Measurements from ENCODE around the gene FIGN.
A peak's percentile ranks its signal among the peaks of the same experiment; 100 is the strongest.

FIGN gene, protein sequence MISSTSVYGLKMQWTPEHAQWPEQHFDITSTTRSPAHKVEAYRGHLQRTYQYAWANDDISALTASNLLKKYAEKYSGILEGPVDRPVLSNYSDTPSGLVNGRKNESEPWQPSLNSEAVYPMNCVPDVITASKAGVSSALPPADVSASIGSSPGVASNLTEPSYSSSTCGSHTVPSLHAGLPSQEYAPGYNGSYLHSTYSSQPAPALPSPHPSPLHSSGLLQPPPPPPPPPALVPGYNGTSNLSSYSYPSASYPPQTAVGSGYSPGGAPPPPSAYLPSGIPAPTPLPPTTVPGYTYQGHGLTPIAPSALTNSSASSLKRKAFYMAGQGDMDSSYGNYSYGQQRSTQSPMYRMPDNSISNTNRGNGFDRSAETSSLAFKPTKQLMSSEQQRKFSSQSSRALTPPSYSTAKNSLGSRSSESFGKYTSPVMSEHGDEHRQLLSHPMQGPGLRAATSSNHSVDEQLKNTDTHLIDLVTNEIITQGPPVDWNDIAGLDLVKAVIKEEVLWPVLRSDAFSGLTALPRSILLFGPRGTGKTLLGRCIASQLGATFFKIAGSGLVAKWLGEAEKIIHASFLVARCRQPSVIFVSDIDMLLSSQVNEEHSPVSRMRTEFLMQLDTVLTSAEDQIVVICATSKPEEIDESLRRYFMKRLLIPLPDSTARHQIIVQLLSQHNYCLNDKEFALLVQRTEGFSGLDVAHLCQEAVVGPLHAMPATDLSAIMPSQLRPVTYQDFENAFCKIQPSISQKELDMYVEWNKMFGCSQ
- 0 to 5.4 (median 0) reads per million in 17 experiments for total RNA-seq

DNA sequence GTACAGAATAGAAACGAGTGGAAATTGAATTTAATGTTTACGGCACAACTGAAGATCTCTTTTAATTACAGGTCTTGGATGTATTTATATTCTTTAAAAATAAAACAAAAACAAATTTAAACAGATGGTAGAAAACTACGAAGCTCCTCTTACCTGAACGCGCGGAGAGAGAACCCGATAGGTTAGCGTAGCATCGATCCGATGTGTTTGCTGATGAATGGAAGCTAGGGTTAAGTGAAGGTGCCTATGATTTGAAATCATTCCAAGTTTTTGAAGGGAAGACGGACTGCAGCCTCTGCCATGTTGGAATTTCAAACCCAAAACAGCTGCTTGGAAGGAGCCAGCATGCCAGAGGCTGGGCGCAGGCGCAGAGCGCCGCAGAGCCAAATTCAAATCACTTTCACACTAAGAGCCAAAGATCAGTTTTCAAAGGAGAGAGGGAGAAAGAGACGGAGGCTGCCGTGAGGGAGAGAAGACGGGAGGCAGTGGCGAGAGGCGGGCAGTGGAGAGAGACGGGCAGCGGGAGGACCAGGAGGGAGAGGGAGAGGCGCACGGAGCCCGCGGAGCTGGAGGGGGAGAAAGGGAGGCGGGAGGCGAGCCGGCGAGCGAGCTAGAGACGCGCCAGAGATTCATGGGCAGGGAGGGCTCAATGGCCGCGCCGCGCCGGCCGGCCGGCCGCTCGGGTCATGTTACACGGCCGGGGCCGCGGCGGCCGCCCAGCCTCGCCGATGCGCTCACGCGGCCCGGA, at the start of gene FIGN:
FIGN (minus strand) TSS at position 324 of the 748 bp plus-strand sequence. CDS start 1,081 bp downstream, outside the sequence.
- DNase-seq = peak in 1 of 4 experiments; percentile 13

DNA sequence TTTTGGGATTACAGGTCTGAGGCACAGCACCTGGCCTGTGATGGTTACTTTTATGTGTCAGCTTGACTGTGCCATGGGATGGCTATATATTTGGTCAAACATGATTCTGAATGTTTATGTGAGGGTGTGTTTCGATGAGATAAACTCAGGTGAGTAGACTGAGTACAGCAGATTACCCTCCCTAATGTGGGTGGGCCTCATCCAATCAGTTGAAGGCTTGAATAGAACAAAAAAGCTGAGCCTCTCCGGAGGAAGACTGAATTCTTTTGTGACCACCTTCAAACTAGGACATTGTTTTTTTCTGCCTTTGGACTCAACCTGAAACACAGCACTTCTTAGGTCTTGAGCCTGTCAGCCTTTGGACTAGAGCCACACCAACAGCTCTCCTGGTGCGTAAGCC, 49.4 kb upstream of the FIGN start:
- DNase-seq = no peak

DNA sequence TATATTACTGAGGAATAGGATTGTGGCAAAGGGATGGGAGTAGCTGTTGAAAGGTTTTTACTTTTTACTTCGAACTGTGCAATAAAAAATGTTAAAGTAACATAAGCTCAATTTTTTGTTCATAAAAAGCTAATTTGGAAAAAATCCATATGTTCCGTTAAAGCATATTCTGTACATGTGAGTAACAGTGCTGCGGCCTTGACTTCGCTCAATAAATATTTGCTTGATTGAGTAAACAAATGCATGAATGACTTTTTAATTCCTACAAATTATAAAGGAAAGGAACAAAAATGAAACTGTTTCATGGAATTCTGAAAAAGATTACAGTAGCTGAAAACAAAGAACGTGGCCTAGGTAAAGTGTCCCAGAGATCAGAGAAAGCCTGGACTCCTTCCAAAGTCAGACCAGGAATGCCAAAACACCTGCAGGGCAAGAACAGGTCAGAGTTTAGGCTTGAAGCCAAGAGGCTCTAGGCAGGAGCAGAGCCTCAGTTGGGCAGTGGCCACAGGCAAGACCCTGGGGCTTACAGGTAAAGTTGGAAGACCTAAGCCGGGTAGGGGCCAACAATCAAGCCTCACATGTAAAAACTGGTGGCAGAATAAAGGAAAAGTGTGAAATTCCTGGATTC, 44.3 kb upstream of the FIGN start:
- no peak for DNase-seq

DNA sequence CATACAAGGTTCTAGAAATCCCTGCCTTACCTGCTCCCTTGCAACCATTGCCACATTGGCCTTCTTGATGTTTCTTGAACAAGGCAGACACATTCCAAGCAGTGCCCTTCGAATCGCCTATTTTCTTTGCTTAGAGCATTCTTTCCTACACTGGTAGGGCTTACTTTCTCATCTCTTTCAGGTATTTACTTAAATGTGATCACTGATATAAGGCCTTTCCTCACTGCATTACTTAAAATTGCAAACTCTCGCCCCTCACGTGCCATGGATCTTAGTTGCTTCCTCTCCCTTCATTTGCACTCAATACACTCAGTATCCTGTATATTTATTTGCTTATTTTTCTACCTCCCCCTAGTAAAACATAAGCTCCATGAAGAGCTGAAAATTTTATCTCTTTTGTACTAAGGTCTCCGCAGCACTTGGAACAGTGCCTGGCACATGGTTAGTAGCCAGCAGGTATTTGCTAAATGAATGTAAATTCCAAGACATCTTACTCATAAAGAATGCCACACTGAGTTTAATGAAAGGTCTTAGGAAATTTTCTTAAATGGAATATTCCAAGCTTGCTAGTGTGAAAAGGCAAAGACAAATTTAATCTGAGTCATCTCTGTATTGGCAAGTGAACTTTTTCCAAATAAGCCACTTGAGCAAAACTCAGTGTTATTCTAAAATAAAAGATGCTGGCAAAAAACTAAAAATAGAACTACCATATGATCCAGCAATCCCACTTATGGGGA, 42.4 kb upstream of the FIGN start:
- DNase-seq = no peak

DNA sequence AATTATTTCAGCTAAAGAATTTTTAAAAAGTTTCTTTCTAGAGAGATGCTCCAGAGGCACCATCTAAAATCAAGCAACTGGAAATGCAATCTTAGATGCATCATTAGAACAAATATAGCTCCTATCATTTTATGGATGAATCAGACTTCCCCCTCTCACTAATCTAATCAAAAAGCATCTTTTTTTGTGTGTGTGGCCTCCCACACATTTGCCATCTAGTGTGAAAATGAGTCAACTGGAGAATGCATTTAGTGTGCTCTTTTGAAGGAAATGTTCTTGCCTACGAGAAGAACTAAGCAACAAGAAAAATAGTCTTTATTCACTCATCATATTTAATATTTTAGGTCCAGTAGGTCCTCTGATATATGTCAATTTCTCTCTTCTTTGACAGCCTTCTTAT, 39.5 kb upstream of the FIGN start:
- no peak for DNase-seq

DNA sequence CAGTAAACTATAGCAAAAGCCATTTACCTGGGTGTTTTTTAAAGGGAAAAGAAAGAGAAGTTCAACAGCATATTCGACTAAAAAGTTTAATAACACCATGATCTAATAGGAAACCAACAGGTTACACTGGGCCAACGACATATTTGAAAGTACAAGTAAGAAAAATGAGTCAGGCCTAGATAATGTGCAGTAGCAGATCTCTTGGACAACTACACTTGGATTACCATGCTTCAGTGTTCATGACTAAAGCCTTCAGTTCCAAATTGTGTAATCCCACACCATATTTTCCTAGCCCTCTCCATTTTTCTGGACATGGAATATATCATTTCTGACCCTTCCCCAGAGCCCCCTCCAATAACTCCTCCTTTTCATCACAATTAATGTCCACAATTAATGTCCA, 39.1 kb upstream of the FIGN start:
- DNase-seq = no peak

DNA sequence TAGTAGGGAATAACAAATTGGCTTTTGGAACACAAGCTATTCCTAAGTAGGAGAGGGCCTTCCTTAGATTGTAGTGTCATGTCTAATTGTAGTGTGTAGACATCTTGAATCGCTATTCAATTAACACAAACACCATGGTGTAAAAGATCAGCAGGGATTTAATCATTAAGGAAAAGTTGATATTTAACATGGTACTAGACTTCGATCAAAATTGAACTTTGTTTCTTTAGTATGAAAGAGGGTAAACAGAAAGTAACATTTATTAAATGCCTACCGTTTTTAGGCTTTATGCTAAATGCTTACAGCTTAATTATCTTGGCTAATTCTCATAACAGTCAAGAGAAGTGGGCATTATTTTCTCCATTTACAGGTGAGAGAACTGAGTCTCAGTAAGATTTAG, 37.5 kb upstream of the FIGN start:
- DNase-seq = no peak

DNA sequence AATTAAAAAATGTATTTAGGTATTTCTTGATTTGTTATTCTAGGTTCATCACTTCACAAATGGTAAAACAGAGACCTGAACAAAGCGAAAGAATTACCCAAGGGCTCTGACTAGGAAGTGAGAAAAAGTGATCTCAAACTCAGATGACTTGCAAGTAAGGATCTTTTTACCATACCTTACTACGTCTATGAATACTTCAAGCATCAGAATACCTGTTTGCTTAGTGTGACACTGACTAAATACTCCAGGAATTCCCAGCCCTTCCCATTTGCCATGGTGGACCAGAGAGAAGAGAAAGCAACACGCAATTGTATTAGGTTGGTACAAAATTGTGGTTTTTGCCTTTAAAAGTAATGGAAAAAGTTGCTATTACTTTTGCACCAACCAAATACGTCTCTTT, 35.8 kb upstream of the FIGN start:
- DNase-seq = no peak

DNA sequence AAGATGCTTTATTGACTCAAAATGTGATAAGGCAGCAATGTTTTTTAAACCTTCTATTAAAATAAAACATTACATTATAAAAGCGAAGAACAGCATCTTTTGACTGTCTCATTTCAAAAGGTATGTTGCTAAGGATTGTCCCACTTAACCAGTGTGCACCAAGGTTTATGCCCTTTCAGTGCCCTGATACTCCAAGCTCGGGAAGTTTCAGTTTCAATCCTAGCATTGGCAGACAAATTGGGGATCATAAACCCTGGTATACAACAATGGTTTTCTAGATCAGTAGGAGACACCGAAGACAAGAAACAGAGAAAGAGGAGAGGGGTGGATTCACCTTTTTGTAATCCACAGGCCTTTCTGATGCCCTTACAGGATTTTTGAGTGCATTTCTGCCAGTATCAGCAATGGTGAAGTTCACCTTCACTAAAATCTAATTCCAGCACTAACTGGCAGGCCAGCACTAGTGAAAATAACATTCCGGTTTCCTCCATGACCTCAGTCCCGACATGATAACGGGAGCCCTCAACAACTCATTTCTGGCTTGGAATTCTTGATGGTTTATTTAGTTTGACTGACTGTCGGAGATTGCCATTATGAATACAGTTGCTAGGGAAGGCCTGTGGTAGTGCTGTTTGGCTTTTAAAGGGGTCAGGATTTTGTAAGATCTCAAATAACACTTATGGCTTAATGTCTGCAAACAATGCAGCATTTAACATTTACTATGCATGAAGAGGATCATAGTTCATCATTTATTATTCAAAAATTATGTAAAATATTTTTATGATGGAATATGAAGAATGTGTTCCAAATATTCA, 33.3 kb upstream of the FIGN start:
- no peak for DNase-seq

DNA sequence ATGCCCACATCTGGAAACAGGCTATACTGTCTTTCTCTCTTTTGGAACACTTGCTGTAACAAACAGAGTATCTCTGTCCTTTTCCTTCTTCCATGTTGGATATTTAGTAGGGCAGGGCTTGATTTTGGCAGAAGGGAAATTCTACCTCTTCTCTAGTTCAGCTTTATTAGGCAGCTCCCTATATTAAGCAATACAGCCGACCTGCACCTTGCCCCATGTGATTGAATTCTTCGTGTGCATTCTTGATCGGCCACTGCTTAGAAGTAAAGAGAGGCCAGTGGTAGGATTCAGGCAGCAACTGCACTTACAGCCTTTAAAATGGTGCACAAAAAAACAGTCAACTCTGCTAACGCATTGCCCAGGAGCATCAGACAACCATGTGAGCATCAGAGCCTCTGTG, 31.3 kb upstream of the FIGN start:
- no peak for DNase-seq

DNA sequence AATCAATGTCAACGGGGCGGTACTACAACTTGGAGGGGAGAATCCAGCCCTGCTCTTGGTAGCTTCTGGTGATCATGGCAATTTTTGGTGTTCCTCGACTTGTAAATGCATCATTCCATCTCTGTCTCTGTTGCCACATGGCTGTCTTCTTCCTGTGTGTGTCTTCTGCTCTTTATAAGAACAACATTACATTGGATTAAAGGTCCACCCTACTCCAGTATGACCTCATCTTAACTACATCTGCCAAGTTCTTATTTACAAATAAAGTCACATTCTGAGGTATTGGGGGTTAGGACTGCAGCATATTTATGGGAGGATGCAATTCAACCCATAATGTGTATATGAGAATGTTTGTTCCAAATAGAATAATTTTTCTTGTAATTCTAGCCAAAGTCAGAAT, 28.8 kb upstream of the FIGN start:
- DNase-seq = no peak

DNA sequence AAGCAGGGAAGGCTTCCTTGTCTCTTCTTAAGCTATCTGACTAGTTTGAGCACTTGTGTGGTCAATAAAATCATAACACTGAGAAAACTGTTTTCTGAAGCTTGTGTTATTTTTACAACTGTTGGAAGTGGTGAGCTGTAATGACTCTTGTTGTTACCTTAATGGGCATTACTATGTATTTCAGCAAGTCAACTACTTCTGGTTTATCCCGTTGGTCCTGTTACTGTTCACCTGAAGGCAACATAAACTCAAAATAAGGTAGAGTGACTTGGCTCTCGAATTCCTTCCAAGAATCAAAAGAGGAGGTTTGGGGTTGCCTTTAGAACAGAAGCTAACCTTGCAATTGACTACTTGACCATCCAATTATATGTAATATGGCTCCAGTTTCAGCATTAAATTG, 23.2 kb upstream of the FIGN start:
- no peak for DNase-seq

DNA sequence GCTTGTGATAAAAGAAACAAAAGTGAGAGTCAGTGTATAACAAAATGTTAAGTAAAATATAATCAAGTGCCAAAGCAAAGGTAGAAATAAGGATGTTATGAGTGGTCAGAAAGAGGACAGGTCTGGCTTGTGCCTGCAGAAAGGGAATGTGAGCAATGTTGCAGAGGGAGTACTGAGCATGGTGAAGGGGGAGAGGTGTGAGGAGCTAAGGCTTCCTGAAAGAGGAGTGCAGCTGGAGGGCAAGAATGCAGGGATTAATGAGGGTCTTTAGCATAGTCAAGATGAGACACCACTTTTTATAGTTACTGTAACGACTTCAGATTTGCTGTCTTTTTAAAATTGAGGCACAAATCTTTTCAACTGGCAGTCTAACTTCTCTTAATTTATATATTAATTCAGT, 22.0 kb upstream of the FIGN start:
- DNase-seq = no peak

DNA sequence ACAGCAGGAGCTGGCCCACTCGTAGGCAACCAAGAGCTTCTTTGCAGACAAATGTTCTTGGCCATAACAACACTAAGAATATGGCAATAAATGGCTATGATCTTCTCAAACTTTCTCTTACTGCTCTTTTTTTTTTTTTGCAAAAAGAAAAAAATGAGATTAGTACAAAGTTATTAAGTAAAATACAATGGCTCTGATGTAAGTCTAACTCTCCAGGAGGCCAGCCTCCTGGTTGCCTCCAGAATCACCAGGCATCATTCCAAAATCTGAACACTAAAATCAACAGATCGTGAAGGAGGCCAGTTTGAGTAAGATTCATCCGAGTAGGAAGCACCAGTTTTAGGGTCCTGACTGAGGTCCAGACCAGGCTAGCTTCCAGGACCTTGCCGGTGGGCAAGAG, 20.8 kb upstream of the FIGN start:
- DNase-seq = no peak

DNA sequence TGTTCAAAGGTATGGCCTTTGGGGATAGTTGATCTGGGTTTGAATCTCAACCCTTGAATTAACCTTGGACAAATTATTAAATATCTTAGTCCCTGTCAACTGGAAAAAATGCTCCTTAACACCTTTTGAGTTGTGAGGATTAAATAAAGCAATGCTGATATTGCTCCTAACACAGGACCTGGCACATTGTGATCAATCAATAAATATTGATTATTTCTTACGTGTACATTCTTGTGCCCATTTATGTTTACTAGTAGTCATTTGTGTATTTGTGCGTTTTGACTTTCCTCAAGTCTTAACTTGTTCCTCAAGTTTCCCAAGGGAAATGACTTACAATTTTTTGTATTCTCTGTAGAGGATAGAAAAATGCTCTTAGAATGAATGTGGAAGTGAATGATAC, 19.6 kb upstream of the FIGN start:
- DNase-seq = no peak

DNA sequence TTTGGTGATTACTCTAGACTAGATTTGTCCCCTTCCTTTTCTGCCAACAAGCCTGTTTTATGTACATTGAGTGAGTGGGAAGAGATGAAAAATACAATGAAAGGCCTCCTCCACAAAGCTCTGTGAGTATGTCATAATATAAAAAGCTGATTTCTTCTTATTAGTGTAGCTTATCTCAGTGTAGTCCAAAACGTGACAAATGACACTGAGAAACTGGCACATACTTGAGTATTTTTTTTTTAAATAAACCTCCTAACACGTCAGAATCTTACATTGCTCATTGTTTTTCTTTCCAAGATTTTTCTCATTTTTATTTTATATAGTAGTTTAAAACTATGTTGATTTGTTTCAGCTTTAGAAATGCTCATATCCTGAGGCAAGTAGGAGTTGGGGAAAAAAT, 17.9 kb upstream of the FIGN start:
- no peak for DNase-seq

DNA sequence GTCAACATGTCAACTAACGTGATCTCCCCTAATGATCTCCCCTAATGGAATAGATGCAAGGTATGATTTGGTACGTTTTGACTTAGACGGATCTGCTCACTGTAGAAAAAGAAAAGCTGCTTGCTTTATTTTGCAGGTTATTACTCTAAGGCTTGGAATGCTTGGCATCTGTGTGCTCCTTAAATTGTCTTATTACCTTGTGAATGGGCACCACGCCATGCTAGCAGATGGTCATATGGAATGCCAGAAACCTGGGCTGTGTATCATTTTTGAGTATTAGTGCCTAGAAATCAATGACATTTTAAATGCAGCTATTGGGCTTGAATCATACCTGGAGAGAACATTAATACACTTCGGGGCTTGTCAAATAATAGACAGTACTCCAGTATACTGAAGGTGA, 16.5 kb upstream of the FIGN start:
- no peak for DNase-seq

DNA sequence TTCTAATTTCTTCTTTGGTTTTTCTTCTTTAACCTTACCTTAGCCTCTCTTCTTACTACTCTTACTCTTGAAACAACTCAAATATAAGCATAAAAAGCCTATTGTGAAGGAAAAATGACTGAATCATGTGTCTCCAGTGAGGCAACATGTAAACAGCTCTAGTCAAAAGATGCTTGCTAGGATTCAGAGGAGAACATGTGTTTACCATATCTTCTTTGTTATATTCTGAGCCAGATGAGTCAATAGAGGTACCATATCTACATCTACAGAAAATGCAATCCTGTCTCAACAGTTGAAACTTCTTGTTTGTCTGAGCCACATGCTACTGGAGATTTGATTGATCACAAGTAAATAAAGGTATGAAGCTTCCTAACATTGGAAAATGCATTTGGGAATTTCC, 15.9 kb upstream of the FIGN start:
- DNase-seq = no peak

DNA sequence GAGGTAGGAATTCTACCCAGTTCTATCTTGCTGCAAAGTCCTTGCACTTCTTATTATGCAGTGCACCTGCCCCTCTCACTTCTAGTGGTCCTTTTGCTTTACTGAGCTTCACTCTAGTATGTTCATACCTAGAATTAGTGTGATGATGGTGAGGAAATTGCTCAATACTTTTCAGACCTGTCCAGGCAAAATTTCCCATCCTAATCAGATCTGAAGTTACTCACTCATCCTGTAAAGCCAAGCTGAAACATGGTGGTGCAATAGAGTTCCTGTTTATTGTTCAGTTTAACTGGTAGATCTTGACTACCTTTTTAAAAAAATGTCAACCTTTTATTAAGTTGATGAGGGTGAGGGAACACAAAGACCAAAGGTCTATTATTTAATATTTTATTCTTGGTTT, 12.6 kb upstream of the FIGN start:
- no peak for DNase-seq

DNA sequence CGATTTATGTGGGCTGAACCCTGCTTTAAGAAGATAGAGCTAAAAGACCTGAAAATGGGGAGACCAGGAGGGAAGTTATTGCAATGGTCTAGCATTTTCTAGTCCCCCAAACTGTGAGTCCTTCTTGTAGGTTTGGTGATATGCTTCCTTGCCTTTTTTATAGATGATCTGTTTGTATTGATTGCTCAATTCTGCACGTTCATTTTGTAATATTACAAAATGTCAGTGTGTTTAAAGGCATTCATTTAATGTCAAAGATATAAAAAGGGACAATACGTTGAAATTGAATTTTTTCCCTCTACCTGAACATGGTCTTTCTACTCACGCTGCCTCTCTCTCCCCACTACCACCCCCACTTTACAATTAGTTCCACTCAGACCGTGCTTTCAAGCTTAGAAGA, 5.6 kb upstream of the FIGN start:
- DNase-seq = no peak

DNA sequence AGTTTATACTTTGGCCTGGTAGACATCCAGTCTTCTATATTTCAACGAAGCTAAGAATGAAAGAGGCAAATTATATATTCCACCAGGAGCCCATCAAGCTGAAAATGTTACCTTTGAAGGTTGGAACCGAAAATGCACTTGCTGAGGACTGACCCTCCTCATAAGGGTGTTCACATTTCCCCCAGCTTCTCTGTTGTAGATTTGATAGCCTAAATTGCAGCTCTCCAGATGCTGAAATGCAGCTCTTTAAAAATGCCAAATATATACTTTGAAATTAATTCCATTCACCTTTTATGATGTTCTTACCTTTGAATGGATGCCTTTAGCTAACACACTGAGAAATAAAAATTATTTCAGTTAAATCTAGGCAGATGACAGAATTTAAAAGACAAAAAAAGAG, 1.8 kb upstream of the FIGN start:
- no peak for DNase-seq

DNA sequence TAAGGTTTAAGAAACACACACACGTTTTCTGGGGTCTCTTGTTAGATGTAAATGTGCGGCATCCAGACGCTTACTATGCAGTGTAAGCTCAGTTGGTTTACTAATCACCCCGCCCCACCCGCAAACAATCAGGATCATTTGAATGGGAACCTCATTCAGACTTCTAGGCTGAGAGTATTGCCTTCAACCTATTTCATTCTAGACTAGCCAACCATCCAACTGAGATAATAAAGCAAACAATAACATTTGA, 1.3 kb upstream of the FIGN start:
- no peak for DNase-seq

All from suppressor macrophage (primary cell).